Measurements from ENCODE around the gene HDLBP. TPM values are rescaled to one million over a fixed set of nuclear protein-coding genes. Genes with fewer than 3 reads are reported as not detected.

Gene HDLBP
- total and polyA plus RNA-seq, 10 of the 15 experiments (the other 5 are each of a cell fraction or from before 2014, with no cell fraction given) = 19.5 to 383 (median 249) TPM

- H2AFZ ChIP-seq (ENCODE audit: control insufficient read depth, low read depth, low read length) = peak within 1 kb of the TSS; percentile 56
- H4K20me1 ChIP-seq (ENCODE audit: control insufficient read depth, insufficient read depth) = no peaks in the 10 kb centered on the region; the same call in 1 of the 2 replicates
- SMC1A ChIA-PET (ENCODE audit: uncharacterized antibody, unreplicated experiment) = interaction anchor here (1.0 to 4.3 kb wide), 5 partner anchors 10 to 76 kb away, joined by 3 to 28 read pairs (median 3); no protein-coding TSS in a partner anchor
- RAD21 ChIA-PET (ENCODE audit: unreplicated experiment) = interaction anchor here (1.4 to 2.9 kb wide), 4 partner anchors 42 to 165 kb away, joined by 3 to 11 read pairs (median 7); no protein-coding TSS in a partner anchor
- no peaks in the 10 kb centered on the region for H3K27me3 ChIP-seq (replicated peaks in 1 of 2; ENCODE audit: control insufficient read depth in 2 of 2, insufficient read depth in 2 of 2, low read length in 1 of 2)
- peak within 1 kb of the TSS; percentile 88 for H3K9ac ChIP-seq (ENCODE audit: control insufficient read depth, insufficient read depth, low read length)
- H3K4me2 ChIP-seq (ENCODE audit: control insufficient read depth, insufficient read depth) = peak within 1 kb of the TSS; percentile 90
- DNase-seq (ENCODE audit: low read depth, low spot score) (no peak), ATAC-seq (peak; percentile 57), FAIRE-seq (no peak)
- peak within 1 kb of the TSS; percentile 95 for H3K27ac ChIP-seq (ENCODE audit: control insufficient read depth, insufficient read depth)
- in situ Hi-C loops (cut with MboI) = no loop called here
- POLR2A ChIA-PET = interaction anchor here (0.6 to 4.0 kb wide), 8 partner anchors 7 to 76 kb away, joined by 3 to 23 read pairs (median 4); no protein-coding TSS in a partner anchor
- peak within 1 kb of the TSS; percentile 90 for H3K4me3 ChIP-seq
- under 1% methylated on average over 42 of the region's 75 CpGs for WGBS (ENCODE audit: insufficient coverage, insufficient replicate concordance, low lambda C conversion rate, missing lambda C conversion rate)
- peaks cover 15% of the 10 kb centered on the region for H3K4me1 ChIP-seq (ENCODE audit: control insufficient read depth, insufficient read depth, low read length)
- H3K9me3 ChIP-seq (replicated peaks; ENCODE audit: control insufficient read depth, insufficient read depth, low read length) = no peaks in the 10 kb centered on the region
- no peaks in the 10 kb centered on the region for H3K36me3 ChIP-seq (ENCODE audit: control insufficient read depth in 2 of 2, insufficient read depth in 2 of 2, low read length in 1 of 2)
- CTCF ChIA-PET = interaction anchor here (1.0 to 2.9 kb wide), 3 partner anchors 42 to 75 kb away, joined by 3 to 13 read pairs (median 9); no protein-coding TSS in a partner anchor
- intact Hi-C loops (cut with micrococcal nuclease; ENCODE audit: unreplicated experiment) = loop anchor here (1.0 to 5.0 kb wide), 4 partner anchors 40 to 214 kb away; partner anchors contain the start of genes FARP2 and MTERF4
- peaks cover 94% of the 10 kb centered on the region for H3K79me2 ChIP-seq (ENCODE audit: control insufficient read depth, insufficient read depth, low read length)
- BruUV-seq (replicated peaks) = no TSS peak
- no peak for TF ChIP-seq SMAD1 (IDR thresholded peaks at IDR 0.05; ENCODE audit: low read depth, partially characterized antibody)
- TF ChIP-seq EZH2 (IDR thresholded peaks at IDR 0.05; ENCODE audit: borderline replicate concordance, control insufficient read depth, low read depth, low read length) = no peak
- TF ChIP-seq RAD21 (IDR thresholded peaks at IDR 0.05; ENCODE audit: insufficient read depth, low read depth, low read length) = no peak
- TF ChIP-seq HDGF (IDR thresholded peaks at IDR 0.05) = peak; percentile 62; the same call in 1 of the 2 replicates
- TF ChIP-seq NFXL1 (IDR thresholded peaks at IDR 0.05; ENCODE audit: borderline replicate concordance) = no peak
- TF ChIP-seq ZNF622 (IDR thresholded peaks at IDR 0.05) = no peak
- TF ChIP-seq MTA3 (IDR thresholded peaks at IDR 0.05; ENCODE audit: borderline replicate concordance, low read length) = no peak
- TF ChIP-seq RB1 (IDR thresholded peaks at IDR 0.05; ENCODE audit: borderline replicate concordance) = peak; percentile 76; the same call in 1 of the 2 replicates
- TF ChIP-seq ZNF207 (IDR thresholded peaks at IDR 0.05; ENCODE audit: borderline replicate concordance) = peak; percentile 67; the same call in 1 of the 2 replicates
- no peak for TF ChIP-seq ZZZ3 (IDR thresholded peaks at IDR 0.05; ENCODE audit: control insufficient read depth, insufficient read length, low read depth)
- peak; percentile 69; the same call in 1 of the 2 replicates for TF ChIP-seq ZBED1 (IDR thresholded peaks at IDR 0.05; ENCODE audit: borderline replicate concordance)
- no peak for TF ChIP-seq RFX5 (IDR thresholded peaks at IDR 0.05; ENCODE audit: low read depth, low read length)
- TF ChIP-seq NRF1 (conservative IDR thresholded peaks at IDR 0.05; ENCODE audit: low read depth, low read length) = no peak
- TF ChIP-seq IRF3 (IDR thresholded peaks at IDR 0.05) = no peak
- no peak for TF ChIP-seq SREBF1 (IDR thresholded peaks at IDR 0.05; ENCODE audit: low read length)
- TF ChIP-seq ZNF274 (IDR thresholded peaks at IDR 0.05; ENCODE audit: insufficient read depth, insufficient read length) = no peak
- peak; percentile 4 for TF ChIP-seq SP1 (IDR thresholded peaks at IDR 0.05; ENCODE audit: low read depth, low read length)
- peak; percentile 85 for TF ChIP-seq GATAD2B (conservative IDR thresholded peaks at IDR 0.05; ENCODE audit: low read depth)
- TF ChIP-seq SMC3 (IDR thresholded peaks at IDR 0.05; ENCODE audit: borderline replicate concordance, low read length) = no peak
- TF ChIP-seq PAX8 (IDR thresholded peaks at IDR 0.05) = no peak
- TF ChIP-seq RBBP5 (conservative IDR thresholded peaks at IDR 0.05) = no peak
- TF ChIP-seq CREM (IDR thresholded peaks at IDR 0.05; ENCODE audit: low read depth) = no peak
- no peak for TF ChIP-seq KAT2A (conservative IDR thresholded peaks at IDR 0.05; ENCODE audit: control insufficient read depth, low read depth, low read length)
- TF ChIP-seq POLR2AphosphoS2 (IDR thresholded peaks at IDR 0.05; ENCODE audit: low read depth, low read length) = no peak
- TF ChIP-seq CREB1 (IDR thresholded peaks at IDR 0.05; ENCODE audit: low read depth) = no peak
These were observed 583 bp upstream of the HDLBP start, which contains the start of gene SEPTIN2 for GRCh38 chr2:241315879-241316631. TSS of gene SEPTIN2 (plus strand) at chr2:241315925. CDS start at chr2:241324233, 8,308 bp downstream.

Data from GM12878 (cell line).